ENCODE measurements around the gene ROBO3. TPM values are rescaled to one million over a fixed set of nuclear protein-coding genes. Genes with fewer than 3 reads are reported as not detected.

The ROBO3 gene
- total and polyA plus RNA-seq, 10 of the 15 experiments (the other 5 are each of a cell fraction or from before 2014, with no cell fraction given), result 0.10 to 0.63 (median 0.31) TPM; not detected in 2

- Histone ChIP-seq H3K4me1 (ENCODE audit: control insufficient read depth, insufficient read depth, low read length) (no peaks in the 10 kb centered on the region), H4K20me1 (ENCODE audit: control insufficient read depth, insufficient read depth) (no peaks in the 10 kb centered on the region), H3K27me3 (replicated peaks in 1 of 2; ENCODE audit: control insufficient read depth in 2 of 2, insufficient read depth in 2 of 2, low read length in 1 of 2) (peaks cover 0 to 1% of the 10 kb centered on the region in 2 experiments; a peak in 3 of 4 replicates), H3K9ac (ENCODE audit: control insufficient read depth, insufficient read depth, low read length) (no peak overlapping the region; the same call in 1 of the 2 replicates), H3K4me3 (peak overlapping the region; percentile 78; the same call in 1 of the 2 replicates), H3K9me3 (replicated peaks; ENCODE audit: control insufficient read depth, insufficient read depth, low read length) (no peaks in the 10 kb centered on the region), H3K79me2 (ENCODE audit: control insufficient read depth, insufficient read depth, low read length) (no peaks in the 10 kb centered on the region), H3K27ac (ENCODE audit: control insufficient read depth, insufficient read depth) (no peak overlapping the region), H2AFZ (ENCODE audit: control insufficient read depth, low read depth, low read length) (peak overlapping the region; percentile 95), H3K36me3 (ENCODE audit: control insufficient read depth in 2 of 2, insufficient read depth in 2 of 2, low read length in 1 of 2) (no peaks in the 10 kb centered on the region), H3K4me2 (ENCODE audit: control insufficient read depth, insufficient read depth) (peak overlapping the region; percentile 99)
- intact Hi-C loops (cut with micrococcal nuclease; ENCODE audit: unreplicated experiment), result no loop called here
- no TSS peak for BruUV-seq (replicated peaks)
- DNase-seq (ENCODE audit: low read depth, low spot score), result no peak
- ATAC-seq, result no peak
- RAD21 ChIA-PET (ENCODE audit: unreplicated experiment), result interaction anchor here (1.2 kb wide), 1 partner anchor 232 kb away, joined by 3 read pairs; no protein-coding TSS in a partner anchor
- POLR2A ChIA-PET, result no interaction called here
- CTCF ChIA-PET, result interaction anchor here (0.6 to 1.6 kb wide), 16 partner anchors 11 to 825 kb away, joined by 3 to 7 read pairs (median 4); partner anchors contain the start of genes CCDC15 and TBRG1
- SMC1A ChIA-PET (ENCODE audit: uncharacterized antibody, unreplicated experiment), result interaction anchor here (0.8 to 1.2 kb wide), 2 partner anchors 77 to 480 kb away, joined by 3 read pairs; partner anchors contain the start of gene CCDC15
- no peak for FAIRE-seq
- in situ Hi-C loops (cut with MboI), result no loop called here
- 16% methylated on average over 30 of the region's 30 CpGs for WGBS (ENCODE audit: insufficient coverage, insufficient replicate concordance, low lambda C conversion rate, missing lambda C conversion rate)
- TF ChIP-seq CEBPB (IDR thresholded peaks at IDR 0.05; ENCODE audit: borderline replicate concordance in 1 of 2, low read depth in 2 of 2, low read length in 2 of 2) (no peak), POLR2A (IDR thresholded peaks at IDR 0.05; ENCODE audit: low read depth, low read length) (no peak), IRF4 (IDR thresholded peaks at IDR 0.05; ENCODE audit: low read depth, low read length) (no peak), HCFC1 (IDR thresholded peaks at IDR 0.05; ENCODE audit: low read length) (no peak), GATAD2B (conservative IDR thresholded peaks at IDR 0.05; ENCODE audit: low read depth) (no peak), E2F4 (IDR thresholded peaks at IDR 0.05; ENCODE audit: low read depth, low read length) (no peak), ZNF592 (IDR thresholded peaks at IDR 0.05) (no peak), YY1 (IDR thresholded peaks at IDR 0.05; ENCODE audit: low read depth, low read length) (no peak), SUZ12 (IDR thresholded peaks at IDR 0.05; ENCODE audit: unreplicated experiment) (no peak), ZNF622 (IDR thresholded peaks at IDR 0.05) (no peak), E4F1 (IDR thresholded peaks at IDR 0.05; ENCODE audit: borderline replicate concordance, partially characterized antibody) (no peak), SREBF1 (IDR thresholded peaks at IDR 0.05; ENCODE audit: low read length) (no peak), ATF2 (IDR thresholded peaks at IDR 0.05; ENCODE audit: low read length) (no peak), RFX5 (IDR thresholded peaks at IDR 0.05; ENCODE audit: low read depth, low read length) (no peak), IKZF1 (conservative IDR thresholded peaks at IDR 0.05) (no peak)
These were observed 11.8 kb downstream of the ROBO3 start for GRCh38 chr11:124876818-124877630.
